Islet of Langerhans (tissue), 1 donor: ENCODE results near the gene FMN2.

ENCODE experiments used
- FAIRE-seq: peaks from one replicate; lab custom pipeline; 2011; peaks lifted over from hg19 to GRCh38; lab: Jason Lieb, UNC

FMN2 gene

DNA sequence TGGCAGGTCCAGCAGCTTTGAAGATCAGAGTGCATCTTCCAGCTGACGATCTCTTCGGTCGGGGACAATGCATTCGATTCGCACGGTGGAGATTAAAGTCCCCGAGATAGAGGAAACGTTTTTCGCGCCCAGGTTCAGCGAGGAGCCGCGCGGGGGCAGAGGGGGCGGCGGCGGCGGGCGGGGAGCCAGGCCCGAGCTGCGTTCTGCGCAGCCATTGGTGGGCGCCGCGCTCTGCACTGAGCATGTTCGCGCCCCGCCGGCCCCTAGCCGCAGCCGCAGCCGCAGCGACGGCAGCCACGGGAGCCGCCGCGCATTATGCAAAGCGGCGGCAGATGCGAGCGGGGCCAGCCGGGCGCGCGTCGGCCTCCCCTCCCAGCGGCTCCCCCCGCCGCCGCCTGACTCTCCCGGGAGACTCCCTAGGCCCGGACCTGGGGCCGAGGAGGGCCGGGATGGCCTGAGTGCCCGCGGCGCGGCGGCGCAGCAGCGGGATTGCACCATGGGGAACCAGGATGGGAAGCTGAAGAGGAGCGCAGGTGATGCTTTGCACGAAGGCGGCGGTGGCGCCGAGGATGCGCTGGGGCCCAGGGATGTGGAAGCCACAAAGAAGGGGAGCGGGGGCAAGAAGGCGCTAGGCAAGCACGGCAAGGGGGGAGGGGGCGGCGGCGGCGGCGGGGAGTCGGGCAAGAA, at the start of gene FMN2:
TSS of gene FMN2 (plus strand) at position 270 of the 687 bp plus-strand sequence. CDS start at position 497, 227 bp downstream.
- FAIRE-seq = no peak

DNA sequence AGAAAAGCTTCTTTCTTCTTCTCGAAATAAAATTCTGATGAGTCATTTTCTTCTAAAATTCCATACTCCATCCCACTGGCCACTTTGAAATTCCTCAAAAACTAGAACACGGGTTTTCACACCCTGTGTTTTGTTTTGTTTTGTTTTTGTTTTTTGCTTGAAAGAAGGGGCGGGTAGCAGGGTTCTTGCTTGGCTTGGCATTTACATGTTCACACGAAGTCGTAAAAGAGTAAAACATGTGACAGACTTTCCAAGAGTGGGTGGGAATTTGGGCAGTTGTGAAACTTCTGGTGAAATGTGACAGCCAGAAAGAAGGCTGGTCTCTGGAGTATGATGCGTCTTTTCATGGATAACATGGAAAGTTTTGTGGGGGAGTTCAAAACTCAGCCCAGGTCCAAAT, 47.1 kb upstream of the FMN2 start:
- no peak for FAIRE-seq

DNA sequence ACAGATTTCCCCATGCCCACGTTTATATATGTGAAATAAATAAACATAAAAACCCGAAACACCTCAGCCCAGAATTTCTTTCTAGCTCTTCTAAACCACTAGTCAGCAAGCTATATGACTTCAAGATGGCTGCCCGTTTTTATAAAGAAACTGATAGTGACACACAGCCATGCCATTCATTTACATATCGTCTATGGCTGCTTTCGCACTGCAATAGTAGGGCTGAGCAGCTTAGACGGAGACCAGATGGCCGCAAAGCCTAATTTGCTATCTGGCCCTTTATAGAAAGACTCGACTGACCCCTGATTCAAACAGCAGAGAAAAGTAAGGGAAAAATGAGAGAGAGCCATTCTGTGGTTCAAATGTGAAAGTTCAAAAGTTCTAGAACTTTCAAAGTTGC, 45.7 kb upstream of the FMN2 start:
- no peak for FAIRE-seq

DNA sequence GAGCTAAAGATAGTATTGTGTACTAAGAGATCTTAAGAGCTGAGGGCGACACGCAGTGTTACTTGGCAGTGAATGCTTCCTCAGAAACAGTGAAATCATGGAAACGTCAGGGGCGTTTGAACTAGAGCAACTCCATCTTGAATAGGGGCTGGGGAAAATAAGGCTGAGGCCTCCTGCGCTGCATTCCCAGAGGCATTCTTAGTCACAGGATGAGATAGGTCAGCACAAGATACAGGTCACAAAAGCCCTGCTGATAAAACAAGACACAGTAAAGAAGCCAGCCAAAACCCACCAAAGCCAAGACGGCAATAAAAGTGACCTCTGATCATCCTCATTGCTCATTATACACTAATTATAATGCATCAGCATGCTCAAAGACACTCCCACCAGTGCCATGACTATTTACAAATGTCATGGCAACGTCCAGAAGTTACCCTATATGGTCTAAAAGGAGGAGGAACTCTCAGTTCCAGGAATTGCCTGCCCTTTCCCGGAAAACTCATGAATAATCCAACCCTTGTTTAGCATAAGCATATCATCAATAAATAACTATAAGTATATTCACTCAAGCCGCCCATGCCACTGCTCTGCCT, 37.5 kb upstream of the FMN2 start:
- no peak for FAIRE-seq

DNA sequence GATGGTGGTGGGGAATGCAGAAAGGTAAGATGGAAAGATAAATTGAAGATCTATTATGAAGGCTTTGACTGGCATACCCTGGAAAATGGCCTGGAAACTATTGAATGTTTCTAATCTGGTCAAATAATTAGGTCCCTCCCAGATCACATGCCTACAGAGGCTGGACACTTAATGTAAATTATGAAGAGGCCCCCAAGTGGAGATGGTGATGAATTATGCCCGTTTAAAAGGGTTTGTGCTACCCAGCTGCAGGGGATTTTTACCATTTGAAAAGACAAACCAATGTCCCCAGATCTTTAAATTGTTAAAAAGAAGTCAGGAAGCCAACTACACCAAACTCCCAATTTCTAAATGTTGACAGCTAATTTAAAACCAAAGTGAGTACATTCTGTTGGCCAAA, 35.7 kb upstream of the FMN2 start:
- no peak for FAIRE-seq

DNA sequence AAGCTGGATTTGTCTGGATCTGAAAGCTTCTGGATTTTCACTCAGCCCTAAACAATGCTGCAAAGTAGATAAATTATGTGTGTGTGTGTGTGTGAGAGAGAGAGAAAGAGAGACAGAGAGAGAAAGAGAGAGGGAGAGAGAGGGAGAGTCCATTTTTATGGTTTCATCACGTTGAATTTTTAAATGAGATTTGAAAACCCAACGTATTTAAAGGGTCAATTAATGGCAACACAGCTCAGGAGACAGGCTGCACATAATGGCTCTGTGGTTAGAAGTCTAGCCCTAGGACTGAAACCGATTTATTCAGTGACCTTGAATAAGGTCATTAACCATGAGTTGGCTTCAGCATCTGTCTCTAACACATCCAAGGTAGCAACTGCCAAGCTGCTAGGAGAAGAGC, 35.3 kb upstream of the FMN2 start:
- FAIRE-seq = no peak

DNA sequence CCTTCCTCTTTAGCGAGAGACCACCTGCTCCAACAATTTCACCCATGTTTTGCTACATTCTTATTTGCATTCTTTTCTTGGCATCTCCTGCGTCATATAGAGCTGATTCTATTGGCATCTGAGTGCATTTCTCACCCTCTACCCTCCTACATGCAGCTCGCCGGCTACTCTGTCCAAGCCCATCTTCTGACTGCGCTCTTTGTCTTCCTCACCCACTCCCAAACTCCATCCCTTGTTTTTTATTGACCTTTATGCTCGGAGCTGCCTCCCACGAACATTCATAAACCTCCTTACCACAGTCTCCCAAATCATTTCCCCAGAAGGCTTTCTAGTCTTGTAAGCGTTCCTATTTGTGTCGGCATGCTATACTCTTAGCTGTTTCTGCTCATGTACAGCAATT, 33.6 kb upstream of the FMN2 start:
- FAIRE-seq = no peak

DNA sequence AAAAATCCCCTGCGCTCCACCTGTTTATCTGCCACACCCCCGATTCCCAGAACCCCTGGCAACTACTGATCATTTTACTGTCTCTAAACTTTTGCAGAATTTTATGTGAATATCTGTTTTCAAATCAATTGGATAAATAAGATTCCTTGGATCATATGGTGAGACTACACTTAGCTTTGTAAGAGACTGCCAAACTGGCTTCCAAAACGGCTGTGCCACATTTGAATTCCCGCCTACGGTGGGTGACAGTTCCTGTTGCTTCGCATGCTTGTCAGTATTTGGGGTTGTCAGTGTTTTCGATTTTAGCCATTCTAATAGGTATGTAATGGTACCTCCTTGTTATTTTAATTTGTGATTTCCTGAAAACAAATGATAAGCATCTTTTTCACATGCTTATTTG, 22.7 kb upstream of the FMN2 start:
- no peak for FAIRE-seq

DNA sequence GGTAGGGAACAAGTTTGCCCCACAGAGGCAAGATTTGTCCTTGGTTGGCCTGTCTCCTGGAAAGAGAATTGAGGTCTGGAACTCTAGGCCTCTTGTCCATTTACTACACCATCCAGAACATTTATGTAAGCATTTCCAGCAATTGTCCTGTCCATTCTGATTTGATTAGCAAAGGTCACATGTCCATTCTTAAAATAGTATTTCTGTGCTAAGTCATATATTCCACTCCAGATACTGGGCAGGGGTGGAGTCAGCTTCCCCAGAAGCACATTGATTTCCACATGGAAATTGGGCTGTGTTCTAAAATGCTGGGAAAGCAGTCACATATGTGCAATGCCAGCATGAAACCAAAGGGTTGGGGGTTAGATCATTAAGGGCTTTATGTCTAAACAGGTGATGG, 21.5 kb upstream of the FMN2 start:
- FAIRE-seq = no peak

DNA sequence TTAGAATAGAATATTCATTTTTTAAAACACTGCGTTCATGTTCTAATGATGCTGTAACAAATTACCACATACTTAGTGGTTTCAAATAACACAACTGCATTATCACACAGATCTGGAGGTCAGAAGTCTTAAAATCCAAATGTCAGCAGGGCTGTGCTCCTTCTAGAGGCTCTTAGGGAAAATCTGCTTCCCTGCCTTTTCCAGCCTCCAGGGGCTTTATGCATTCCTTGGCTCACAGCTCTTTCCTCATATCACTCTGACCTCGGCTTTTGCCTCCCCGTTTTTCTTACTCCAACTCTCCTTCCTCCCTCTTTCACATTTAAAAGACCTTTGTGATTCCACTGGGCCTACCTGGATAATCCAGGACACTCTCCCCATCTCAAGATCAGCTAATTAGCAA, 18.6 kb upstream of the FMN2 start:
- FAIRE-seq = no peak

DNA sequence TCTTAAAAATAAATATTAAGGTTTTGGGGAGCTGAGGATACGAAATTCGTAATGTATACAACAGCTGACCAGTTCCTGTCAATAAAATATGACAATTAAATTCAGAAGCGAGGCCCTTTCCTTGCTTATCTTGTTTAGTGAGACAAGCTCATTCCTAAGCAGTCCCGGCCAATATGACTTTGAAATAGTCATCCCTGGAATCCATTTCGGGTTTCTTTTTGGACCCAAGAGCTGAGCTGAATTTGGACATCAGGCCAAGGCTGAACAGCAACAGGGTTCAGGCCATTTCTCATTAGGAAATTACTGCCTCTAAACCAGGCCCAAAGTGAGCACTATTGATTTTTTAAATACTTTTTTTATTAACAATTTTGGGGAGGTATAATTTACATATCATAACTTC, 17.3 kb upstream of the FMN2 start:
- FAIRE-seq = no peak

DNA sequence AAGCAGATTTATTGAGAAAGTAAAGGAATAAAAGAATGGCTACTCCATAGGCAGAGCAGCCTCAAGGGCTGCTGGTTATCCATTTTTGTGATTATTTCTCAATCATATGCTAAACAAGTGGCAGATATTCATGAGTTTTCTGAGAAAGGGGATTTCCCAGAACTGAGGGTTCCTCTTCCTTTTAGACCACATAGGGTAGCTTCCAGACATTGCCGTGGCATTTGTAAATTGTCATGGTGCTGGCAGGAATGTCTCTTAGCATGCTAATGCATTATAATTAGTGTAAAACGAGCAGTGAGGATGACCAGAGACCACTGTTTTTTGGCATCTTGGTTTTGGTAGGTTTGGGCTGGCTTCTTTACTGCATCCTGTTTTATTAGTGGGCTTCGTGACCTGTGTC, 16.8 kb upstream of the FMN2 start:
- FAIRE-seq = no peak

DNA sequence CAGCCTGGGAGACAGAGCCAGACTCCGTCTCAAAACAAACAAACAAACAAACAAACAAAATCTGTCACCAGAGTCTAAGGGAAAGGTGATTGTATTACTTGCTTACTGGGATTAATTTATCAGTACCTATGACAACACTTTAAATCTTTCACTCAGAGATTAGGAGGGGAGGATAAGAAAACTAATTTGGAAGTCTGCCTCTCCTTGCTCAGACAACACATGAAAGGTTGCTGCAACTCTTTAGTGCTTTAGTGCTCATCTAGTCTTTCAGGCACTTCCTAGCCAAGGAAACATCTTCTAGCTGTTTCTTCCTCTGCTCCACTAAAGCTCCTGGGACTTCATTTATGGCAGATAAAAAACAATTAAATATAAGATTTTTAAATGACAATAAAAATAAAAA, 7.3 kb upstream of the FMN2 start:
- no peak for FAIRE-seq

DNA sequence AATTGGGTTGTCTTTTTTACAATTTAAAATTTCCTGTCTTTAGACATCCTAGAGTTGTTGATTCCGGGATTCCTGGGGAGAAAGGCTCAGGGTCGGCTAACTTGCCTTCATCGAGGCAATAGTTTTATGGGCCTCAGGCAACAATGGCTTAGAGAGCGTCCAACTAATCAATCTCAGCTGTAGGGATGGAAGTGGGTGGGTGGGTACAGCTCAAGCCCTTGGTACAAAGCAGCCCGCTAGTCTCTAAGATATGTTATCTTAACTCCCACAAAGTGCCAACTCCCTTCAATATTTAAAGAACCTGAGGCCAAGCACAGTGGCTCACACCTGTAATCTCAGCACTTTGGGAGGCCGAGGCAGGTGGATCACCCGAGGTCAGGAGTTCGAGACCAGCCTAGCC, 6.9 kb upstream of the FMN2 start:
- FAIRE-seq = no peak

DNA sequence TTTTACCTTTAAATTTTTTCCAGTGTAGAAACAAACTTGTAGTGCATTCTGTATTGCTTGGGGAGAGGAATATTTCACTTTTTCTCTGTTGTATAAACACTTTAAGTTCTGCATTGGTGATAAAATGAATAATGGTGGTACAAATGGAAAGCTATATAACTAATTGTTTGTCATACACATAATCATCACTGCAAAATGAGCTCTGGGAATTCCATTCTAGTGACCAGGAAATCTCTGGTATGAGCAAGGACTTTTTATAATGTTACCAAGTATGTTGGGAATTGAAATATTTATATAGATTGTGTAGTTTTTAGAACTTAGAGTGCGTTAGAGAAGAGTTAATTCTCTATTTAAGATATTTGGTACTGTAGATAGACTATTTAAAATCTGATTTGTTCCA, 5.0 kb upstream of the FMN2 start:
- FAIRE-seq = no peak

DNA sequence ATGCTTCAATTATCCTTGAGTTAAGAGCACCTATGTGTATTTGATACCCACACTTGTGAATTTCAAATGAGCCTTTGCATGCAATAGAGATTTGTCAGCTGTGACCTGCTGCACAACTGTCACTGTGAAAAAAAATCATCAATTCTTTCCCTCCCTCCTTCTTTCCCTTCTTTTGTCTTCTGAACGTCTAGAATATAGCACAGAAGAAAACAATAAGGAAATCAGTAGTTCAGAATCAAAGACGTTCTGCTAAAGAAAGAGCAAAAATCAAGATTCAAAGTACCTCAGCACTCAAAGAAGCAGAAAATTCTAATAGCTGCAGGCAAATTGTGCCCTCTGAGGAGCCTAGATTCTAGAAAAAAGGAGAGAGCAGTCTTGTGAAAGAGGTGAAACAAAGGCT, 1.7 kb upstream of the FMN2 start:
- no peak for FAIRE-seq

DNA sequence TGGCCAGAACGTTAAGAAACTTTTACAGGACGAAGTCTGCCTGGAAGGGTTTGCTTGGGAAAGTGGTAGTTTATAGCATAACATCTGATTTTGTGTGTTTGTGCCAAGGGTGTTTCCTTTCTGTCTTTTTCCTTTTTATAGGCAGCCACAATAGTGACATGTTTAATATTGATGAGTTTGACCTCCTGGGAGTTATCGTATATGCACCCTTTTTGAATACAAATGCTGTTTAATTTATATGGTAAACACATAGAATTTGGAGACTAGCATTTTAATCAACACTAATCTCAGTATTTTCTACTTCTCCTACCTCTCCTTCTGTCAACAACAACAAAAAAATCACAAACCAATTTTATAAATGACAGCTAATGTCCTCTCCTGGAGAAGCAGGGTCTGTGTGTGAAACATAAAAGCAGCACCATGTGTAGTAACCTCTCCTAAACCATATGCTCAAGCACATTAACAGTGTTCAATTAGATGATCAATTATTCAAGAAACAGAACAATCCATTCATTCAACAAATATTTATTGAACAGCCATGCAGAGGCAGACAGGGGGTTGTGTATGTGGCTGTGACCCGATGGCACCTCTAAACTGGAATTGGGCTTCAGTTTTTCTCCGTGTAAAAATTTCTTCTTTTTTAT, 604 bp upstream of the FMN2 start:
- no peak for FAIRE-seq

DNA sequence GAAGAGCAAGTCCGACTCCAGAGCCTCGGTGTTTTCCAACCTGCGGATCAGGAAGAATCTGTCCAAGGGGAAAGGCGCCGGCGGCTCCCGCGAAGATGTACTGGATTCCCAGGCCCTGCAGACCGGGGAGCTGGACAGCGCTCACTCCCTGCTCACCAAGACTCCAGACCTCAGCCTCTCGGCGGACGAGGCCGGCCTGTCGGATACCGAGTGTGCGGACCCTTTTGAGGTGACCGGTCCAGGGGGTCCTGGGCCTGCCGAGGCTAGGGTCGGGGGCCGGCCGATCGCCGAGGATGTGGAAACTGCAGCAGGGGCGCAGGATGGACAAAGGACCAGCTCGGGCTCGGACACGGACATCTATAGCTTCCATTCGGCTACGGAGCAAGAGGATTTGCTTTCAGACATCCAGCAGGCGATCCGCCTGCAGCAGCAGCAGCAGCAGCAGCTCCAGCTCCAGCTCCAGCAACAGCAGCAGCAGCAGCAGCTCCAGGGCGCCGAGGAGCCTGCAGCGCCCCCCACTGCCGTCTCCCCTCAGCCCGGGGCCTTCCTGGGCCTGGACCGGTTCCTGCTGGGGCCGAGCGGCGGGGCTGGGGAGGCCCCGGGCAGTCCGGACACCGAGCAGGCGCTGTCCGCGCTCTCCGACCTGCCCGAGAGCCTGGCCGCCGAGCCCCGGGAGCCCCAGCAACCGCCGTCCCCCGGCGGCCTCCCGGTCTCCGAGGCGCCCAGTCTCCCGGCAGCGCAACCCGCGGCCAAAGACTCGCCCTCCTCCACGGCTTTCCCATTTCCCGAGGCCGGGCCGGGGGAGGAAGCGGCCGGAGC, 827 bp downstream of the FMN2 start:
- FAIRE-seq = no peak

DNA sequence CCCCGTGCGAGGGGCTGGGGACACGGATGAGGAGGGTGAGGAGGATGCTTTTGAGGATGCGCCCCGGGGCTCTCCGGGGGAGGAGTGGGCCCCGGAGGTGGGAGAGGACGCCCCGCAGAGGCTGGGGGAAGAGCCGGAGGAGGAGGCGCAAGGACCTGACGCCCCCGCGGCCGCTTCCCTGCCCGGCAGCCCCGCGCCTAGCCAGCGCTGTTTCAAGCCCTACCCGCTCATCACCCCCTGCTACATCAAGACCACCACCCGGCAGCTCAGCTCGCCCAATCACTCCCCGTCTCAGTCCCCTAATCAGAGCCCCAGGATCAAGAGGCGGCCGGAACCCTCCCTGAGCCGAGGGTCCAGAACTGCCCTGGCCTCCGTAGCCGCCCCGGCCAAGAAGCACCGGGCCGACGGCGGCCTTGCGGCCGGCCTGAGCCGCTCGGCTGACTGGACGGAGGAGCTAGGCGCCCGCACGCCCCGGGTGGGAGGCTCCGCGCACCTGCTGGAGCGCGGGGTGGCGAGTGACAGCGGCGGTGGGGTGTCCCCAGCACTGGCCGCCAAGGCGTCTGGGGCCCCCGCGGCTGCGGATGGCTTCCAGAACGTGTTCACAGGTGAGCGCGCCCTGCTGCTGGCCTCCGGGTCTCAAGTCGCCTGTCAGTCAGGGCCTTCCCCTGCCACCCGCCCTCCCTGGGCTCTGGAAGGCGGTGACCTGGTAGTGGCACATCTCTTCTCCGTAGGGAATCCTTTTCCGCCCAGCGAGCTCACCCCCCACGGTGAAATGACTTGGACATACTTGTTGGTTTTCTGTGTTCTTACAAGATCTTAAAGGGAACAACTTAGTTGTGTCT, 1.7 kb downstream of the FMN2 start:
- no peak for FAIRE-seq

DNA sequence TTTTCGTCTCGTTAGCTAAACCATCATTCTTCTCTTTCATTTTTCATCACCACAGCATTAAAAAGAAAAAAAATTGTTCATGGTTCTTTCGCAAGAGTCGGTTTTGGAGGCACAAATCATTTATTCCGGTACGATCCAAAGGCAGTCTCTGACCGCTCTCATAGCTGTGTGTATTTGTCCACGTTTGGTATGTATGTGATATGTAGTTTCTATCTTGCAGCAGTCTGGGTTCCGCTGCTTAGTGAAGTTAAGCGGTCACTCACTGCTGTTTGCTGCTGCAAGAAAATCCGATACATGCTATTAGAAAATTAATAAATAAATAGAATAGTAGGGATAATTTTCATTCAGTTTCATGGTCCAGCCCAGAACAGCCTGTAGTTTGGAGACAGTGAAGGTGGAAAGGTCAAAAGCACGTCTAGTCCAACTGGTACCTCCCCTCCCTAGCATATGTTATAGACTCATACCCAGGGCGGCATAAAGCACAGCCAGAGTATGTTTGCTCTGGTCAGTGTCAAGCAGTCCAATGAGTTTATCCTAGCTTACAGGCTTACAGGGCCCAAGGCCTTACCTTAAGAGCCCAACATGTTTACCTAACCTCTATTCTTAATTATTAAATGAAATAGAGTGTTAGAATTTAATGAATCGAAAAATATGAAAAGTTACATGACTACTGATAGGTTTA, 2.5 kb downstream of the FMN2 start:
- FAIRE-seq = peak; percentile 65

DNA sequence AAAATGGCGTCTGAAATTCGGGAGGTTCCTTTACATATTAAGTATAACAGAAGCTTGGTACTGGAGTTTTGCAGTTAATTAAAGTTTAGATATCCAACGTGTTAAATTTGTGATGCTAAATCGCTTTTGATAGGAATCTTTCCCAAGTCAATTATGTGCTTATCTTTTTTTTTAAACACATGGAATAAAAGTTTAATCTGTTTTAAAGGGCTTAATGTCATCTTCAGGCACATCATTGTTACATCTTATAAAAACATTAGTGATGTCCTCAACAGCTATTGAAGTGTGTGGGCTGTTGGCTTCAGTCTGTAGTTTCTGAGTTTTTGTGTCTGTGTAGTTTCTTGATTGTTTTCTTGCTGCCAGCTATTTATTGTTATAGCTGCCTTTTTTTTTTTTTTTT, 5.3 kb downstream of the FMN2 start:
- no peak for FAIRE-seq

DNA sequence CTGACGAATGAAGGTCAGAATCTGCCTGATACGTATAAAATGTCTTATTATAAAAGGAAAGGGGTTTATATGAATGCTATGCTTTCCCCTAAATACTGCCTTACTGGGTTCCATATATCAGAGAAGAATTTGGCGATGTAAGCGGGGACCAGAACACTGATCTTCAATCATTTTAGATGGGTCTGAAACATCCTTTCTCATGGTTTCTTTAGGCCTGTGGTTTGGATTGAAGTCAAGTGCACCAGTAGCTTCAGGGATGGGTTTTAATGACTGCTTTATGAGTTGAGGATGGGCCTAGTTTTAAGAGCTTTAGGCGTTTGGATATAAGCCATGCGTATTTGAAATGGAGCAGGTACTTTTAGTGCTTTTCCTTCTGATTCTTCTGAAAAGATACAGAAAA, 6.9 kb downstream of the FMN2 start:
- no peak for FAIRE-seq
